ENCODE results near the gene PRR9.
"Not testable (repeated sequence)": the region's sequence is repeated elsewhere in the genome, so short reads cannot be mapped to it uniquely, and the experiment has no call there.

The PRR9 gene, protein sequence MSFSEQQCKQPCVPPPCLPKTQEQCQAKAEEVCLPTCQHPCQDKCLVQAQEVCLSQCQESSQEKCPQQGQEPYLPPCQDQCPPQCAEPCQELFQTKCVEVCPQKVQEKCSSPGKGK

DNA sequence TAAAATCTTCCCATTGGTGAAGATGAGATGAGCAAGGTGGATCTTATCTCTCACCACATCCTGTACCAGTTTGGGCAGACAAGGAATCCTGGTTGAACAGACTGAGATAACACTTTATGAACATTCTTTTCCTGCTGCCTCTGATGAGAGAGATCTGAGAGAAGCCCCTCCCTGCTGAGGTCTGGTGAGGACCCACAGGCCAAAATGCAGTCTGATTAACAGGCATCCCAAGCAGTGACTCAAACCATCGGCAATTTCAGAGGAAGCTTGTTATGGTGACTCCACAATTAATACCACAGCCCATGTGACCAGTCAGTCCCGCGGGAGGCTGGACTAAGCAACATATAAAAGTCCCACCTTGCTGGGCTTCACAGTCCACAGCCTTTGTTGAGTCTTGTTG is at the start of gene PRR9:
Gene PRR9 (plus strand): TSS at position 373 of the 400 bp plus-strand sequence. CDS start 561 bp downstream, outside the sequence.
- no peak for DNase-seq

DNA sequence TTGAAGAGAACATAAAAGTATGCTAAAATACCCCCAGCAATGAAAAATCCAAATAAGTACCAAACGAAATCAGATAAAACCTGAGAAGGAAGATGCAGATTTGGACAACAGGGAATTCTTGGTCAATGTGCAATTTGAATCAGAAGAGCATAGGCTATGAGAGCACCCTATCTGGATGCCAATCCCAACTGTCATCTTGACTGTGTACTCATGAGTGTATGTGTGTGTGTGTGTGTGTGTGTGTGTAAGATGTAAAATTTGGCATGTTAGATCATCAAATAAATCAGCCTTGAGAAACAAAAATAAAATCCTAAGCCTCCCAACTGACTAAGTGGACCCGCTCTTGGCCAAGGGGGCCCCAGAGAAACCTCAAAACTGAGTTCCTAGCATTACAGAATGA is 48.7 kb upstream of the PRR9 start:
- no peak for DNase-seq

DNA sequence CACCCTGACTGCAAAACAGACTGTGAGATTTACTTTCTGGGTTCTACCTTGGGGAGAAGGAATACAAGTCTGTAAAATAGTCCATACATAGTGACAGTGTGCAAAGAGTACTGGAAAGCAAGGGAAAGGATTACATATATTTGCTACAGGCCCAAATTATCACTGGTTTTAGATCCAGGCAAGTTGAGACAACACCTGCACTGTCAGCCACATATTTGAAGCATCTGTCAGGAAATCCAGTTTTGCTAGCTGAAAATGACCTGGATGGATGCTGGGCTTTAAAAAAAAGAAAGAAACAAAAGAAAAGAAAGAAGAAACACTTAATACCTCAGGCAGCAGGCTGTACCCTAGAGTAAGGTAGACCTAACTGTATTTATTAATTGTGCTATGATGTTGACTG is 42.8 kb upstream of the PRR9 start:
- no peak for DNase-seq

DNA sequence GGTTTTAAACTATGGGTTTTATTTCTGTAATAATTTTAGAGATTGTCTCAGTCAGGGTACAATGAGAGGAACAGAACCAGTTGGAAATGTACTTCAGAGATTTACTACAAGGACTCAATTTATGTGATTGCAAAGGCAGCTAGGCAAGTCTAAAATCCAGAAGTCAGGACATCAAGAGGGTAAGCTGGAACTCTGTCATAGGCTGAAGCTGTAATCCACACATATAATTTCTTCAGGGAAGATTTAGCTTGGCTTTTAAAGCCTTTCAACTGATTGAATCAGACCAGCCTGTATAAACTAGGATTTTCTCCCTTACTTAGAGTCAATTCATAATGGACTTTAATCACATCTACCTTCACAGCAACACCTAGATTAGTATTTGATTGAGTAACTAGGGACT is 38.5 kb upstream of the PRR9 start:
- DNase-seq = no peak

DNA sequence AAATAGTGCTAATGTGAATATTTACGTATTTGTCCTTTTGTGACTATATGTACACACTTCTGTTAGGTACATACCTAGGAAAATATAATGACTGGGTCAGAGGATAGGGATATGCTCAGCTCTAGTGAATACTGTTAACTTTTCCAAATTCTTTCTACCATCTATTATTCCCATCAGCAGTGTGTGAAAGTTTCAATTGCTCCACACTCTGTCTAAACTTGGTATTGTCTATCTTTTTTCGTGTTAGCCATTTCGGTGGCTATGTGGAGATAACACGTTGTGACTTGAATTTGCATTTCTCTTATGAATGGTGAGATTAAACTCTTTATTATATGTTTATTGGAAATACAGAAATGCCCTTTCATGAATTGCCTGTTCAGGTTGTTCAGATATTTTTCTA is 36.8 kb upstream of the PRR9 start:
- no peak for DNase-seq

DNA sequence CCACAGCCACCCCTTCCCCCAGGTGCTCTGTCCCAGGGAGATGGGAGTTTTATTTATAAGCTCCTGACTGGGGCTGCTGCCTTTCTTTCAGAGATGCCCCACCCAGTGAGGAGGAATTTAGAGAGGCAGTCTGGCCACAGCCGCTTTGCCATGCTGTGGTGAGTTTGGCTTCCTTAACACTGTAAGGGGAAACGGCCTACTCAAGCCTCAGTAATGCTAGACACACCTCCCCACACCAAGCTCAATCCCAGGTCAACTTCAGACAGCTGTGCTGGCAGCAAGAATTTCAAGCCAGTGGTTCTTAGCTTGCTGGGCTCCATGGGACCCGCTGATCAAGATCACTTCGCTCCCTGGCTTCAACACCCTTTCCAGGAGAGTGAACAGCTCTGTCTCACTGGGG is 29.1 kb upstream of the PRR9 start:
- not testable (repeated sequence) for DNase-seq

DNA sequence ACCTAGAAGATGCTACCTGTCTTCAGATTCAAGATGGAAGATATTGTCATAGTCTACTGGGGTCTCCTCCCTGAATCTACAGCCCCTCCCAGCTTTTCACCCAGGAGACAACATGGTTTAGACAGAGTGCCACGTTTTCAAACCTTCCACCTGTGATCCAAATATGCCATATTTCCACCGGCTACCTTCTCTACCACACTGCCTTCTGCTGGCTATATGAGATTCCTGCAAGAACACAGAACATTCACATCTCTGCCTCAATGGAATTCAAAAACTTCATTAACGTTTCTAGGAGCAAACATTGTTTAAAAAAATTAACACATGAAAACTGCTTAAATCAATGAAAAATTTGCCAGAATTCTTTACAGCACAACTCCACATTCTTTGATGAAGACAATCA is 27.0 kb upstream of the PRR9 start:
- DNase-seq = no peak

DNA sequence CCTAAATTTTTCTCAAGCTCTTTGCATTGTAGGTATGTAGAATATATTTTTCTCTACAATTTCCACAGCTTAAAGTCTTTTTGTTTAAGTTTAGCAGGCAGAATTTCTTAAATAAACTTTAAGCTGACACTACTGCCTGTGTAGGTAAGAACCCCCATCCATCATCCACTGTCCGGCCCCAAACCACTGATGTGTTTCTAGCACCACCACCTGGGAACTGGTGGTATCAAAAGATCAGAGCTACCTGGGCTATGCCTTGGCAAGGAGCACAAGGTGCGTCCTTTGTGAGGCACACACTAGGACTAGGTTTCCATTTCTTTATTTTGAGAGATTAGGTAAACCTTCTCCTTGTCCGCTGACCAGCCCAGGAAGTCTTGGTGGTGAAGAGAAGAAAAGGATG is 24.7 kb upstream of the PRR9 start:
- peak; percentile 16 for DNase-seq

DNA sequence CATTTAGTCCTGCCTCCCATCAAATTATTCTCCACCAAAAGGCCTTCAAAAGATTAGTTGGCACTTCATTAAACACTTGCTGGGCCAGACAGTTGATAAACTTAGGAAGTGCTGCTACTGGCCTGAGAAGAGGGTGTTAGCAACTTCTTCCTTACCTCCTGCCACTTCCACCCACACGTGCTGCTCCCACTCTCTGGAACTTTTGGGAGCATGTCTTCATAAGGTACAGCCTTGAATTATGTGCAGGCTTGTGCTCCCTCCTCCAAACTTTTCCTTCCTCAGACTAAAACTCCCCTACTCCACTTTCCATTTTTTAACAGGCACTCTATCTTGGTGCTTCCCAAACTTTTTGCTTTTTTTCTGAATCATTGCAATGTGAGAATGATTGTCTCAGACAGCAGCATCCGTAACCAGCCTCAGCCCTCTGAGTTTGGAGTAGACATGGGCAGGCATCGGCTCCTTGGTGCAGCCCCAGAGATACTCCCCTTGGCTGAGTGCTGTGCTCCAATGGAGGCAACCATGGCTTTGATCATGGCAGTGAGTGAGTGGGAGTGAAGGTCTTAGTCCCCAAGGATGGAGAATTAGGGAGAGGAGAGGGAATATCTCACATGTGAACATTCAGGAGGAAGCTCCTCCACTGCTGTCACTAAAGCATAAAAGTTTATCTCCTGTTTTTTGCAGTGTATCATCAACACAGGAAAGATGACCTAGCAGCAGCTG is 22.9 kb upstream of the PRR9 start:
- DNase-seq = no peak

DNA sequence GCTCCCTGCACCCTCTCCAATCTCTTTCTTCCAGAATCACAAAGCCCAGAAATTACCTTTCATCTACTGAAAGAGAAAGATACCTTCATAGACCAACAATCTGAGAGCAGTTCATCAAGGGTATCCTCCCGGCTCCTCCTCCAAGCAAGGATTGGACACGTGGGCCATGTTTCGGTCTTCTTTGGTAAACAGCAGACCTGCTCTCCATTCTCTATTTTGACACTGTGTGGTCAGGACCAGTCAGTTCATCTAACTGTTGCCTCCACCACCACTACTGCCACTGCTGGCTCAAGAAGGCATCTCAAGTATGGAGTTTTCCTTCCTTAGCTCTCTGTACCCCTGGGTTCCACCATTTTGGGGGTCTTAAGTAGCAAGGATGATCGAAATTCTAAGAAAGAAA is 22.2 kb upstream of the PRR9 start:
- no peak for DNase-seq

DNA sequence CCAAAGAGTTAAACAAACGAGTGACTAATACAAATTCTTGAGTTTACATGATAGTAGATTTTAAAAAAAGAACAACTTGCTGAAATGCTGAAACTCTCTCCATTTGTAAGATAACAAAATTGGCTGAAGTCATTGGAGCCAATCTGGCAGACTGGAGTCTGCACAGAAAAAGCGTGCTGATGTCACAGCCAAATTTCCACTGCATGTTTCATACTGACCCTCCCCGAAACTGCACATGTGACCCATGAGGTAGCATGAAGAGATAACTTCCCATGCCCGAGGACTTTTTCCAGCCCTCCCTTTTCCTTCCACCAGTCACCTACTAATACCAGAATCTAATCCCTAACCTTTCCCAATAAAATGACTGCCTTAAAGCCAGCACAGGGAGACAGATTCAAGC is 15.4 kb upstream of the PRR9 start:
- no peak for DNase-seq

DNA sequence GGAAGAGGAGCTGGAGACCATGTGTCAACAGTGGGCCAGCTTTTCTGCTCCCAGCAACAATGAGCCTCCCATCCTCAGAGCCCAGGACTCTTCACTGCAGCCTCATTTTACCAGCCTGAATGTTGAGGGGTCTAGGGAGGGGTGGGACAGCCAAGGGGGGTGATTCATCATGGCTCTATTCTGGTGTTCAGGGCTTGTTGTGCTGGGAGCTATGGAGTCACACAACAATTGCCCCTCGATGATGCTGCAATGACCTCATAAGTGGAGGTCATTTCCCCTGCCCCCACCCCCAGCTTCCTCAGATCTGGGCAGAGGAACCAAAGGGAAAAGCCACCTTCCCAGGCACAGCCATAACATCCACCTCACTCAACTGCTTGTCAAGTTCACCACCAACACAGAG is 14.3 kb upstream of the PRR9 start, which contains the start of gene LELP1:
Gene LELP1 (plus strand): TSS at position 301 of the 400 bp plus-strand sequence. CDS start 1,278 bp downstream, outside the sequence.
- no peak for DNase-seq

DNA sequence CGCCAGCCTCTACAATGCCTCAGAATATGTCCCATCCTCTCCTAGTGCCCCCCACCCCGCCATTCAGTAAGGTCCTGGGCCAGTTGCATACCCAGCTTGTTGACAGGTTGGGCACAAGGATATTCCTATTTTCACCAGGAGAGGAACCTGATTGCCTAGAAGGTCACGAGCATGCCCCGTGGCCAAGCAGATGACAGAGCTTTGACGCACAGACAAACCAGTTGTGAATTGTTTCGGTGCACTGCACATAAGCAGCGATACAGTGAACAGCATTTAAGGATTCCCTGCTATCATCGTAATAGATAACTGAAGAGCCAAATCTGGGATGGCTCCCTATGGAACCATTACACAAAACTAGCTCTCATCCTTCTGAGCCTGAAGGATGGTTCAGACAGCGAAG is 10.8 kb upstream of the PRR9 start:
- no peak for DNase-seq

DNA sequence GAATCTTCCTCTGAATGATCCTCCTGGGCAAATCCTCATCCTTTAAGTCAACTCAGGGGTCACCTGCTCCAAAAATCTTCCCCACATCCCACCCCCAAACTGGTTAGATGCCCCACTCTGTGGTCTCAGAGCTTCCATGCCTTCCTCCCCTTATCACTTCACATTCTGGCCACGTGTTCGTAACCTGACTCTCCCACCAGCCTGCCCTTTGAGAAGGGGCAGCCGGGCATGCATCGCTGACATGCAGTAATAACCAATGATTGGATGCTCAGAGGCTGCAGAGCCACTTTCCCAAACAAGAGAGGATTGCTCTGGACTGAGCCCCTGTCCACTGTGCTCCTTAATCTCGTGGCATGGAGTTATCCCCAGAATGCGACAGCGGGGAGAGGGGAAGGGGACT is 7.2 kb upstream of the PRR9 start:
- no peak for DNase-seq

DNA sequence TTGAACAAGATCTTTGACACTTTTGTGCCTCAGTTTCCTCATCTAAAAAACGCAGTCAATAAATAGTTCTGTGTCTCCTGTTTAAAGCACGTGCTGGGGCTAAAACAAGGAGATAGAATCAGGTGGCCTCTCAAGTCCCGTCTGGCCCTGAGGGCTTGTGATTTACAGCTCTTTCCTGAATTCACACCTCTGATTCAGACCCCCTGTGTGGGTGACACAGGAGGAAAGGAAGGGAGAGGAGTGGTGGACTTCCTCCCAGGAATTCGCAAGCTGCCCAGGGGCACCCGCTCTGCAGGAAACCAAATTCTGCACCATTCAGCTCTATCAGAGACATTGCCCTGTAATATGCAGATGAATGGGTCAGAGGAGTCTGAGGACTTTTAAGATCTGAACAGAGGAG is 5.2 kb upstream of the PRR9 start:
- no peak for DNase-seq

DNA sequence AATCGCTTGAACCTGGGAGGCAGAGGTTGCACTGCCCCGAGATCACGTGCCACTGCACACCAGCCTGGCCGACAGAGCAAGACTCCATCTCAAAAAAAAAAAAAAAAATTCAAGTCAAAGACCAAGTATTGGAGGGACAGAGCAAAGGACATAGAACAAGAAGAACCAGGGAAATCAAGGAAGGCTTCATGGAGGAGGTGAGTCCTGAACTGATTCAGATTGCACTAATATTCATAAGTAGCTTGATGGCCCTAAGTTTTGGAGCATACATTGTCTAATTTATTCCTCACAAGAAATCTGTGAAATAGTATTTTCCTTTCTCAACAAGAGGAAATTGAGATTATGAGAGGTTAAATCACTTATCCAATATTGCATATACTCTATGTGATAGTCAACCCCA is 3.9 kb upstream of the PRR9 start:
- DNase-seq = no peak

DNA sequence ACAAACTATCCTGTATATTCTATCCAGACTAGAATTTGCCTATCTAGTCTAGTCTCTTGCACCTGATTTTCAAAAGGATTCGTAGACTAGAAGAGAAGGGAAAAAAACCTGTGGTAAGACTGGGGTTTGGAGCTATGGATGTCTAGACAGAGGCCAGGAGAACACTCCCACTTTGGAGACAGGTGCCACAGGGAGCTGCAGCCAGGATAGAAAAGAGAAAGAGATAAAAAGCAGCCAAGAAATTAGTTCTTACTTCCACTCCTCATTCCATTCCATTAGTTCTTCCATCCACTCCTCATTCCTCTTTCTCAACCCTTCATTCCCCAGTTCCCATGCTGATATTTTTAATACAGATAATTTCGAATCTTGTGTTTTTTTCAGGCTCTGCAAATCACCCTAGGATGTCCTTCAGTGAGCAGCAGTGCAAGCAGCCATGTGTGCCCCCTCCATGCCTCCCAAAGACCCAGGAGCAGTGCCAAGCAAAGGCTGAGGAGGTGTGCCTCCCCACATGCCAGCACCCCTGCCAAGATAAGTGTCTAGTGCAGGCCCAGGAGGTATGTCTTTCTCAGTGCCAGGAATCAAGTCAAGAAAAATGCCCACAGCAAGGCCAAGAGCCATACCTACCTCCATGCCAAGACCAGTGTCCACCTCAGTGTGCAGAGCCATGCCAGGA is 496 bp downstream of the PRR9 start:
- no peak for DNase-seq

DNA sequence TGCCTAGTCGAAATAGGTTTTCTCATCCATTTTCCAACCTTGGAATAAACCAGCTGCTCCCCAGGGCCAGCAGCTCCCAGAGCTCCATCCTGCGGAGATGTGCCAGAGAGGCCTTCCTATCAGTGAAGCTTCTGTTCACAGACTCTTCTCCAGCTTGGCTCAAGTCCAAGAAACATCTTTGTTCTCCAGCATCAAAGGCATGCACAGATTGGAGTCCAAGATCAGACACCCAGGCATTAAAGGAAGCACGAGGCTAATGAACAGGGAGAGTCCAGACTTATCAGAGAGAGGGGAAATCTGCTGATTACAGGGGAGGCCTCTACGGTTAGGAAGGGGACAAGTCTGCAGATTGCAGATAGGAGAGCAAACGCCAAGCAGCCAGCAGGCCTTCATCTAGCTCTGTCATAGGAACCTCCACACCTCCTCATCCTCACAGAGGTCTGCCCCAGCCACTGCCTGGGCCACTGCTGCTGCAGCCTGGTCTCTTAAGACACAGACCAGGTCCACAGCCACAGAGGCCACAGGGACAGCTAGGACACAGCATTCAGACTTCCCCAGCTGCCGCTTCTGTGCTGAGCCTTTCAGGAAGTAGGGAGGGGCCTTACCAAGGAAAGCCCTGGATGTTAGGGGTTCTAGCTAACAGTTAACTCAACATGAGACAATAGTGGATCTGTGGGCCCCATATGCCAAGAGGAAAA is 3.4 kb downstream of the PRR9 start:
- no peak for DNase-seq

DNA sequence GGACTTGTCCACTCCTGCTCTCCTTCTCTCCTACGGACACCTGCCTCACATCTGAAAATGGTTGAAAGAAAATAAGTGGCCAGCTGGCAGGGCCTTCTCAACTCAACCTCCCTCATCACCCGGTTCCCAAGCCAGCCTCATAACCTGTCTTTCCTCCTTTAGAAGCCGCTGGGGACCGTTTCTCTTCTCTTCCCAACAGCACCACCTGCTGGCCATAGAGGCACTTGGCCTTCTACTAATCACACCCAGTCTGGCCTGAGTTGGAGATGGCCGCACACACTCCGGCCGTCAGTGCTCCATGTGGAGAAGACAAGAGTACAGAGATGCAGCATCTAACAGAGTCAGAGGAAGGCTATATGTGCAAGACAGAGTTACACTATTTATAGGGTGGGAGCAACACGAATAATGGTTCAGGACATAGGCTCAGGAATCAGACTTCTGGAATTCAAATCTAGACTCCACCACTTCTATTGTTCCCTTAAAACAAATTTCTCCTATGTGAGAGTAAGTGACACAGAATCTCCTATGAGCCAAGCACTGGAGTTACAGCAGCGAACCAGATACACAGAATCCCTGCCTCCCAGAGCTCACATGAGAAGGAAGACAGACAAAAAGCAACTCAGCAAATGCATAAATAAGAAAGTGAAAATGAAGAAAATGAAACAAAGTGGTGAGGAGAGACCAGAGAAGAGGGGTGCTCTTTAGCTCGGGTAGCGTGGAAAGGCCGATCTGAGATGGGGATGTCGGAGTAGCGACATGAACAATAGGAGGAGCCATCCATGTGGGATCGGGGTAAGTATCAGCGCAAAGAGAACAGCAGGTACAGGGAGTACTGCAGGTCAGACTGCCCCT is 5.9 kb downstream of the PRR9 start:
- peak; percentile 64 for DNase-seq

DNA sequence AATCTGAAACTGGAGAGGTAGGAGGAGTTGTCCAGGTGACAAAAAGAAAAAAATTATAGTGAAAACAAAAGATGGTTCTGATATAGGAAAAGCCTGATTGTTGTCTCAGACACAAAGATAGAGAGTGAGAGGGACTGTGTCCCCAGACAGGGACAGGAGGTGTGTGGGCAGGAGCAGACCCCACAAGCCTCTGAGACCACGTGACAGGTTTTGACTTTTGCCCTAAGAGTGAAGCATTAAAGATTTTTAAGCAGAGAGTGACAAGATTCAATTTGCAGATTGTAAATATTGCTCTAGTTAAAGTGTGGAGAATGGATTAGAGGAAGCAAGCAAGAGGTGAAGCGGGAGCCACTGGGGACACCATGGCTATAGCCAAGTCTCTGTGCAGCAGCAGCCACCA is 10.4 kb downstream of the PRR9 start:
- DNase-seq = no peak

DNA sequence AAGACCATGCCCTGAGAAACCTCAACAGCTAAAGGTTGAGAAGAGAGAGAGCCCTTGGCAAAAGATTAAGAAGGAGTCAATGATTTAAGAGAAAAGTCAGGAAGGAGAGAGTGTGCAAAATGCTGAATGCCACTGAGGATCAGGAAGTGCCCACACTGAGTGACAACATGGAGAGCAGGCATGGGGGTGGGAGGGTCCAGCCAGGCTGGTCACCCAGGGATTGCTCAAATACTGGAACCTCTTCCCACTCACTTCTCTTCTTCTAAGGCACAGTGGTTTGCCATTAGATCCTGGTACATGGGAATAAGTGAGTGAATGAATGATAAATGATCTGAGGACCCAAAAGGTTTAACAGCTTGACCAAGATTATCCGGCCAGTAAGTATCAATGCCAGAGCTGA is 11.1 kb downstream of the PRR9 start:
- DNase-seq = no peak

DNA sequence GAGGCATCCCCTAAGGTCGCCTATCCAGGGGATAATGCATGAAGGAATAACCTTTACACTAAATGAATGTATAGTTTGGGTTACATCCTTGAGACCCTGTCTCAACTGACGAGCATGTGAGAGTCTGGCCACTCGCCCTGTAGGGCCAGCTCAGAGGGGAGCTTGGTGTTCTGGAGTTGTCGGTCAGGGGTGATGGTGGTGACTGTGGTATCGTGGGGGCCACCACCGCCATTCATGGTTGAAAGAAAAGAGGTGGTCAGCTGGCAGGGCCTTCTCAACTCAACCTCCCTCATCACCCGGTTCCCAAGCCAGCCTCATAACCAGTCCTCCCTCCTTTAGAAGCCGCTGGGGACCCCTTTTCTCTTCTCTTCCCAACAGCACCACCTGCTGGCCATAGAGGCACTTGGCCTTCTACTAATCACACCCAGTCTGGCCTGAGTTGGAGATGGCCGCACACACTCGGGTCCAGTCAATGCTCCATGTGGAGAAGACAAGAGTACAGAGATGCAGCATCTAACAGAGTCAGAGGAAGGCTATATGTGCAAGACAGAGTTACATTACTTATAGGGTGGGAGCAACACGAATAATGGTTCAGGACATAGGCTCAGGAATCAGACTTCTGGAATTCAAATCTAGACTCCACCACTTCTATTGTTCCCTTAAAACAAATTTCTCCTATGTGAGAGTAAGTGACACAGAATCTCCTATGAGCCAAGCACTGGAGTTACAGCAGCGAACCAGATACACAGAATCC is 11.9 kb downstream of the PRR9 start:
- DNase-seq = peak; percentile 27
